ENCODE data around the gene FBLN1. TPM values are rescaled to one million over a fixed set of nuclear protein-coding genes. Genes with fewer than 3 reads are reported as not detected.

Gene FBLN1
- total and polyA plus RNA-seq, 5 donors from 2014 or later, result 0.49 TPM; not detected in 4

DNA sequence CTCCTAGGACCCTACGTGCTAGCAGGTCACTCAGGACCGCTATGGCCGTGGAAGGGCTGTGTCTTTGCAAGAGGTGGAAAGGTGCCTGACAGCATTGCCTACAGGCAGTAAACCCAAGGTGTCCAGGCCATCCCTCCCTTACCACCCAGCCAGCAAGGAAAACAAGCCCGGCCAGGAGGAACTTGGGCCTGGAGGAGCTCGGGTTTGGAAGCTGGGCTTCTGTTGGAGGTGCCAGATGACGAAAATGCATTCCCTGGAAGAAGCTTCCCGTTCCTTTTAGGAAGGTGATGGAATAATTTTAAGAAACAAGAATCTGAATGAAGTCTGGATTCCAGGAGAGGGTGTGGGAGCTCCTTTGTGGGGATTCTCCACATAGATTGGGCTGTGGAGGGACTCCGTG, 23.6 kb downstream of the FBLN1 start:
- DNase-seq (no peak), ATAC-seq (ENCODE audit: low read depth in 2 of 2) (no peak)
- H3K4me3 ChIP-seq (ENCODE audit: low read depth, low read length), result no peak overlapping the region
- H3K27ac Mint-ChIP-seq, result no peak overlapping the region
- peaks cover 0 to 2% (median 0%) of the 10 kb centered on the region in 7 donors for H3K9me3 Mint-ChIP-seq
- no peak overlapping the region for H3K4me3 Mint-ChIP-seq
- H3K9me3 ChIP-seq (ENCODE audit: control insufficient read depth in 2 of 2, low read length in 2 of 2), result no peaks in the 10 kb centered on the region
- H3K36me3 ChIP-seq (ENCODE audit: control insufficient read depth, insufficient read depth, low read length), result no peaks in the 10 kb centered on the region
- H3K27me3 ChIP-seq (ENCODE audit: control insufficient read depth, insufficient read depth, low read length), result no peaks in the 10 kb centered on the region
- no peaks in the 10 kb centered on the region for H3K4me1 ChIP-seq (ENCODE audit: control insufficient read depth, insufficient read depth, low read length, poor library complexity, severe bottlenecking)
- no peaks in the 10 kb centered on the region for H3K36me3 Mint-ChIP-seq
- no peaks in the 10 kb centered on the region for H3K4me1 Mint-ChIP-seq
- H3K27ac ChIP-seq (ENCODE audit: insufficient read depth, low read length, poor library complexity, severe bottlenecking), result no peak overlapping the region
- peaks cover 4% of the 10 kb centered on the region for H3K27me3 Mint-ChIP-seq

DNA sequence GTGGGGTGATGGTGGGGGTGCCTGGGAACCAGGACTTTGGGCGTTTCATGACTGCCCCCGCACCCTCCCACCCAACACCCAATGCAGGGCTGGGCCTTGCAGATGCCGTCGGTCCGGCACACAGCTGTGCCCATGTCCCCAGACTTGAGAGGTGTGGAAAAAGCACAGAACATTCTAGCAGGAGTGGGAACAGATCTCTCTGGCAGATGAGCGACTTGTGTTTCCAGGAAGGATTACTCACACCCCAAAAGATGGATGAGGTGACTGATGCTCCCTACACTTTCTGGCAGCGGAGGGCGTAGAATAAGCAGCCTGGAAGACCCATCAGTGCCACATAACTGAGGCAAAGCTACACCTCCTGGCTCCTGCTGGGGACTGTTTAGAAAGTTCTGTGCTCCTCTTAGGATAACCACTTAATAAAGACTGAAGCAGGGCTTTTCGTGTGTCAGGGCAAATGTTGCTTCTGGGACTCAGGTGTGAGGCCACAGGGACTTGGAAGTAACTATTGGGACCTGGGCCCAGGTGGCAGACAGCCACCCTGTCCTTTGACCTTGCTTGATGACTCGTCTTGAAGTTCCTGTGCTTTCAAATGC, 24.2 kb downstream of the FBLN1 start:
- no peaks in the 10 kb centered on the region for H3K36me3 Mint-ChIP-seq
- DNase-seq, result no peak
- Histone ChIP-seq H3K9me3 (ENCODE audit: control insufficient read depth in 2 of 2, low read length in 2 of 2) (no peaks in the 10 kb centered on the region), H3K36me3 (ENCODE audit: control insufficient read depth, insufficient read depth, low read length) (no peaks in the 10 kb centered on the region), H3K4me3 (ENCODE audit: low read depth, low read length) (no peak overlapping the region), H3K27ac (ENCODE audit: insufficient read depth, low read length, poor library complexity, severe bottlenecking) (no peak overlapping the region), H3K27me3 (ENCODE audit: control insufficient read depth, insufficient read depth, low read length) (no peaks in the 10 kb centered on the region), H3K4me1 (ENCODE audit: control insufficient read depth, insufficient read depth, low read length, poor library complexity, severe bottlenecking) (no peaks in the 10 kb centered on the region)
- no peak overlapping the region for H3K27ac Mint-ChIP-seq
- no peak for ATAC-seq (ENCODE audit: low read depth in 2 of 2)
- H3K9me3 Mint-ChIP-seq, result peaks cover 0 to 2% (median 0%) of the 10 kb centered on the region in 7 donors
- H3K4me1 Mint-ChIP-seq, result no peaks in the 10 kb centered on the region
- H3K4me3 Mint-ChIP-seq, result no peak overlapping the region
- peaks cover 4% of the 10 kb centered on the region for H3K27me3 Mint-ChIP-seq

- Mint-ChIP-seq H3K9me3 (peaks cover 0 to 2% (median 0%) of the 10 kb centered on the region in 7 donors), H3K4me3 (no peak overlapping the region), H3K36me3 (no peaks in the 10 kb centered on the region), H3K4me1 (no peaks in the 10 kb centered on the region), H3K27ac (no peak overlapping the region), H3K27me3 (peaks cover 4% of the 10 kb centered on the region)
- DNase-seq (no peak), ATAC-seq (ENCODE audit: low read depth in 2 of 2) (no peak)
- no peaks in the 10 kb centered on the region for H3K4me1 ChIP-seq (ENCODE audit: control insufficient read depth, insufficient read depth, low read length, poor library complexity, severe bottlenecking)
- no peak overlapping the region for H3K27ac ChIP-seq (ENCODE audit: insufficient read depth, low read length, poor library complexity, severe bottlenecking)
- H3K36me3 ChIP-seq (ENCODE audit: control insufficient read depth, insufficient read depth, low read length), result no peaks in the 10 kb centered on the region
- no peaks in the 10 kb centered on the region for H3K9me3 ChIP-seq (ENCODE audit: control insufficient read depth in 2 of 2, low read length in 2 of 2)
- H3K27me3 ChIP-seq (ENCODE audit: control insufficient read depth, insufficient read depth, low read length), result no peaks in the 10 kb centered on the region
- H3K4me3 ChIP-seq (ENCODE audit: low read depth, low read length), result no peak overlapping the region
Measured at GRCh38 chr22:45527456-45527855, 24.8 kb downstream of the FBLN1 start.

DNA sequence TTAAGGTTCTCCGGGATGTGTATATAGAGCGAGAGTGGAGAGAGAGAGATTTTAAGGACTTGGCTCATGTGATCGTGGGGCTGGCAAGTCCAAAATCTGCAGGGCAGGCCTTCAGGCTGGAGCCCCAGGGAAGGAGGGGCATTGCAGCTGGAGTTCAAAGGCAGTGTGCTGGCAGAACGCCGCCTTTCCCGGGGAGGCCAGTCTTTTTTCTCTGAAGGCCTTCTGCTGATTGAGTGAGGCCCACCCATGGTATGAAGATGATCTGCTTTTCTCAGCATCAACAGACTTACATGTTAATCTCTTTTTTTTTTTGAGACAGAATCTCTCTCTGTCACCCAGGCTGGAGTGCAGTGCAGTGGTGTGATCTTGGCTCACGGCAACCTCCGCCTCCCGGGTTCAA, 25.4 kb downstream of the FBLN1 start:
- Mint-ChIP-seq H3K36me3 (no peaks in the 10 kb centered on the region), H3K9me3 (peaks cover 0 to 2% (median 0%) of the 10 kb centered on the region in 7 donors), H3K27me3 (peaks cover 4% of the 10 kb centered on the region), H3K27ac (no peak overlapping the region), H3K4me3 (no peak overlapping the region), H3K4me1 (no peaks in the 10 kb centered on the region)
- Histone ChIP-seq H3K27me3 (ENCODE audit: control insufficient read depth, insufficient read depth, low read length) (no peaks in the 10 kb centered on the region), H3K27ac (ENCODE audit: insufficient read depth, low read length, poor library complexity, severe bottlenecking) (no peak overlapping the region), H3K4me3 (ENCODE audit: low read depth, low read length) (no peak overlapping the region), H3K36me3 (ENCODE audit: control insufficient read depth, insufficient read depth, low read length) (no peaks in the 10 kb centered on the region), H3K9me3 (ENCODE audit: control insufficient read depth in 2 of 2, low read length in 2 of 2) (no peaks in the 10 kb centered on the region), H3K4me1 (ENCODE audit: control insufficient read depth, insufficient read depth, low read length, poor library complexity, severe bottlenecking) (no peaks in the 10 kb centered on the region)
- ATAC-seq (ENCODE audit: low read depth in 2 of 2), result no peak
- DNase-seq, result no peak

- Histone ChIP-seq H3K9me3 (ENCODE audit: control insufficient read depth in 2 of 2, low read length in 2 of 2) (no peaks in the 10 kb centered on the region), H3K27me3 (ENCODE audit: control insufficient read depth, insufficient read depth, low read length) (no peaks in the 10 kb centered on the region), H3K36me3 (ENCODE audit: control insufficient read depth, insufficient read depth, low read length) (no peaks in the 10 kb centered on the region), H3K4me1 (ENCODE audit: control insufficient read depth, insufficient read depth, low read length, poor library complexity, severe bottlenecking) (no peaks in the 10 kb centered on the region), H3K27ac (ENCODE audit: insufficient read depth, low read length, poor library complexity, severe bottlenecking) (no peak overlapping the region), H3K4me3 (ENCODE audit: low read depth, low read length) (no peak overlapping the region)
- Mint-ChIP-seq H3K9me3 (peaks cover 0 to 2% (median 0%) of the 10 kb centered on the region in 7 donors), H3K27me3 (peaks cover 4% of the 10 kb centered on the region), H3K4me1 (no peaks in the 10 kb centered on the region), H3K4me3 (no peak overlapping the region), H3K36me3 (no peaks in the 10 kb centered on the region), H3K27ac (no peak overlapping the region)
- DNase-seq (no peak), ATAC-seq (ENCODE audit: low read depth in 2 of 2) (no peak)
Measured at GRCh38 chr22:45529105-45529504, 26.4 kb downstream of the FBLN1 start.

GRCh38 chr22:45529971-45530575, 27.4 kb downstream of the FBLN1 start:
- H3K4me1 Mint-ChIP-seq, result no peaks in the 10 kb centered on the region
- no peaks in the 10 kb centered on the region for H3K36me3 Mint-ChIP-seq

DNA sequence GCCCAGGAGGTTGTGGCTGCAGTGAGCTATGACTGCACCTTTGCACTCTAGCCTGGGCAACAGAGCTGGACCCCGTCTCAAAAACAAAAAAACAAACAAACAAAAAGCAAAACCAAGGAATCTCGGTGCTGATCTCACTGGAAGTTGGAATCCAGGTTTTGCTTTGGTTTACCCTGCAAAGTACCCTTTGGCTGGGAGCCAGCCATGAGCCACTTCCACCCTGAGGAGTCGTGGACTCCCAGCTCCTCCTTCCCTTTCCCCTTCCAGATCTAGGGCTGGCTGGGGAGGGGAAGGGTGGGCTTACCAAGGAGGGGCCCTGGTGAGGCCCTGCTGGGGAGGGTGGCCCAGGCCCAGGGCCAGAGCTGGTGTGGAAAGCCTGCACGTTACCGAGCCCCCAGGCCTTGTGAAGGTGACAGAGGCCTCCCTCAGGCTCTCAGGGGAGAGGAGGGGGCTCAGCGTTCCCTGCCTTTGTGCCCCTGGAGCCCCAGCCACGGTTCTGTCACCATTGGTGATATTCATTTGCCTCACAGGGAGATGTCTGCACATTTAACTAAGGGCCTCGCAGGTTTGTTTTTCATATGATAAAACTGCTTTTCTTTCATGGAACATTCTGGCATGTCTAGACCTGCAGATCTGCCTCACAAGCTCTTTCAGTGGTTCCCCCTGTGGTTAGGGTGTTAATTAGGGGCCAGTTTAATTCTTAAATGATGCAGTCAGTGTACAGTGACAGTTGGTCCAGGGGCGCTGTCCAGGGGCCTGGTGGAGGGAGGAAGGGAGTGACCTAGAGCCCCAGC, 29.0 kb downstream of the FBLN1 start:
- no peaks in the 10 kb centered on the region for H3K4me1 ChIP-seq (ENCODE audit: control insufficient read depth, insufficient read depth, low read length, poor library complexity, severe bottlenecking)
- no peaks in the 10 kb centered on the region for H3K27me3 ChIP-seq (ENCODE audit: control insufficient read depth, insufficient read depth, low read length)
- ATAC-seq (ENCODE audit: low read depth in 2 of 2), result no peak
- no peak overlapping the region for H3K4me3 Mint-ChIP-seq
- H3K36me3 Mint-ChIP-seq, result no peaks in the 10 kb centered on the region
- H3K27ac ChIP-seq (ENCODE audit: insufficient read depth, low read length, poor library complexity, severe bottlenecking), result no peak overlapping the region
- no peaks in the 10 kb centered on the region for H3K4me1 Mint-ChIP-seq
- H3K27me3 Mint-ChIP-seq, result peaks cover 4% of the 10 kb centered on the region
- H3K4me3 ChIP-seq (ENCODE audit: low read depth, low read length), result no peak overlapping the region
- no peaks in the 10 kb centered on the region for H3K9me3 ChIP-seq (ENCODE audit: control insufficient read depth in 2 of 2, low read length in 2 of 2)
- H3K36me3 ChIP-seq (ENCODE audit: control insufficient read depth, insufficient read depth, low read length), result no peaks in the 10 kb centered on the region
- no peak for DNase-seq
- H3K9me3 Mint-ChIP-seq, result no peaks in the 10 kb centered on the region
- no peak overlapping the region for H3K27ac Mint-ChIP-seq

More at GRCh38 chr22:45529971-45530575, 27.4 kb downstream of the FBLN1 start:
- H3K4me3 Mint-ChIP-seq, result no peak overlapping the region
- peaks cover 3% of the 10 kb centered on the region for H3K27me3 Mint-ChIP-seq
- ATAC-seq (ENCODE audit: low read depth in 2 of 2), result no peak
- Histone ChIP-seq H3K27me3 (ENCODE audit: control insufficient read depth, insufficient read depth, low read length) (no peaks in the 10 kb centered on the region), H3K9me3 (ENCODE audit: control insufficient read depth in 2 of 2, low read length in 2 of 2) (no peaks in the 10 kb centered on the region), H3K4me1 (ENCODE audit: control insufficient read depth, insufficient read depth, low read length, poor library complexity, severe bottlenecking) (no peaks in the 10 kb centered on the region), H3K4me3 (ENCODE audit: low read depth, low read length) (no peak overlapping the region), H3K27ac (ENCODE audit: insufficient read depth, low read length, poor library complexity, severe bottlenecking) (no peak overlapping the region), H3K36me3 (ENCODE audit: control insufficient read depth, insufficient read depth, low read length) (no peaks in the 10 kb centered on the region)
- H3K27ac Mint-ChIP-seq, result no peak overlapping the region
- H3K9me3 Mint-ChIP-seq, result no peaks in the 10 kb centered on the region
- no peak for DNase-seq

Data from CD4-positive, CD25-positive, alpha-beta regulatory T cell (primary cell).